ENCODE results near the gene HTRA3. TPM values are rescaled to one million over a fixed set of nuclear protein-coding genes. Genes with fewer than 3 reads are reported as not detected.

HTRA3 gene
- total RNA-seq, 2 experiments from 2014 or later: not detected

GRCh38 chr4:8251110-8251883 lies 18.3 kb upstream of the HTRA3 start:
- DNase-seq (no peak), ATAC-seq (no peak)
- H3K36me3 Mint-ChIP-seq (ENCODE audit: low read depth): no peaks in the 10 kb centered on the region
- CTCF ChIA-PET: interaction anchor here (0.8 kb wide), 1 partner anchor 140 kb away, joined by 3 read pairs; no protein-coding TSS in a partner anchor
- no peaks in the 10 kb centered on the region for H3K9me3 Mint-ChIP-seq (ENCODE audit: low read depth)
- POLR2A ChIA-PET: no interaction called here
- H3K27me3 Mint-ChIP-seq: no peaks in the 10 kb centered on the region
- no peak overlapping the region for H3K27ac Mint-ChIP-seq
- no peaks in the 10 kb centered on the region for H3K4me1 Mint-ChIP-seq
- H3K4me3 Mint-ChIP-seq: no peak overlapping the region
- intact Hi-C loops (cut with DNase I, micrococcal nuclease): no loop called here

- Mint-ChIP-seq H3K27me3 (no peaks in the 10 kb centered on the region), H3K9me3 (ENCODE audit: low read depth) (no peaks in the 10 kb centered on the region), H3K4me1 (no peaks in the 10 kb centered on the region), H3K4me3 (no peak overlapping the region), H3K36me3 (ENCODE audit: low read depth) (no peaks in the 10 kb centered on the region), H3K27ac (no peak overlapping the region)
- DNase-seq: no peak
- ChIA-PET POLR2A (no interaction called here), CTCF (no interaction called here)
- intact Hi-C loops (cut with DNase I, micrococcal nuclease): no loop called here
- ATAC-seq: no peak
Observed at GRCh38 chr4:8252301-8253173, 17.0 kb upstream of the HTRA3 start.

- ATAC-seq: no peak
- CTCF ChIA-PET: no interaction called here
Observed at GRCh38 chr4:8254076-8254475, 15.5 kb upstream of the HTRA3 start.

GRCh38 chr4:8255698-8256441 lies 13.7 kb upstream of the HTRA3 start:
- Mint-ChIP-seq H3K9me3 (ENCODE audit: low read depth) (no peaks in the 10 kb centered on the region), H3K27ac (no peak overlapping the region), H3K27me3 (no peaks in the 10 kb centered on the region), H3K36me3 (ENCODE audit: low read depth) (no peaks in the 10 kb centered on the region), H3K4me3 (no peak overlapping the region), H3K4me1 (no peaks in the 10 kb centered on the region)
- ATAC-seq (no peak), DNase-seq (no peak)
- ChIA-PET POLR2A (no interaction called here), CTCF (no interaction called here)
- intact Hi-C loops (cut with DNase I, micrococcal nuclease): no loop called here

More at GRCh38 chr4:8254076-8254475, 15.5 kb upstream of the HTRA3 start:
- intact Hi-C loops (cut with DNase I, micrococcal nuclease): no loop called here
- Mint-ChIP-seq H3K27ac (no peak overlapping the region), H3K27me3 (no peaks in the 10 kb centered on the region), H3K4me1 (no peaks in the 10 kb centered on the region), H3K36me3 (ENCODE audit: low read depth) (no peaks in the 10 kb centered on the region), H3K4me3 (no peak overlapping the region), H3K9me3 (ENCODE audit: low read depth) (no peaks in the 10 kb centered on the region)
- no peak for DNase-seq
- POLR2A ChIA-PET: no interaction called here

- H3K27ac Mint-ChIP-seq: no peak overlapping the region
- H3K9me3 Mint-ChIP-seq (ENCODE audit: low read depth): no peaks in the 10 kb centered on the region
- no peaks in the 10 kb centered on the region for H3K27me3 Mint-ChIP-seq
- CTCF ChIA-PET: interaction anchor here (0.7 kb wide), 1 partner anchor 150 kb away, joined by 4 read pairs; no protein-coding TSS in a partner anchor
- no peaks in the 10 kb centered on the region for H3K4me1 Mint-ChIP-seq
- no peak overlapping the region for H3K4me3 Mint-ChIP-seq
- no peak for ATAC-seq
- intact Hi-C loops (cut with DNase I, micrococcal nuclease): no loop called here
- H3K36me3 Mint-ChIP-seq (ENCODE audit: low read depth): no peaks in the 10 kb centered on the region
- no peak for DNase-seq
- POLR2A ChIA-PET: no interaction called here
Observed at GRCh38 chr4:8257854-8258253, 11.7 kb upstream of the HTRA3 start.

- Mint-ChIP-seq H3K9me3 (ENCODE audit: low read depth) (no peaks in the 10 kb centered on the region), H3K27ac (no peak overlapping the region), H3K4me1 (no peaks in the 10 kb centered on the region), H3K27me3 (peaks cover 2% of the 10 kb centered on the region), H3K36me3 (ENCODE audit: low read depth) (no peaks in the 10 kb centered on the region), H3K4me3 (no peak overlapping the region)
- DNase-seq (no peak), ATAC-seq (no peak)
- ChIA-PET CTCF (interaction anchor here (0.6 kb wide), 1 partner anchor 14 kb away, joined by 4 read pairs; no protein-coding TSS in a partner anchor), POLR2A (no interaction called here)
- intact Hi-C loops (cut with DNase I, micrococcal nuclease): no loop called here
Observed at GRCh38 chr4:8258552-8259212, 10.9 kb upstream of the HTRA3 start.

- ChIA-PET POLR2A (no interaction called here), CTCF (no interaction called here)
- Mint-ChIP-seq H3K27ac (no peak overlapping the region), H3K4me3 (no peak overlapping the region), H3K27me3 (peaks cover 5% of the 10 kb centered on the region), H3K9me3 (ENCODE audit: low read depth) (no peaks in the 10 kb centered on the region), H3K36me3 (ENCODE audit: low read depth) (no peaks in the 10 kb centered on the region), H3K4me1 (no peaks in the 10 kb centered on the region)
- DNase-seq (no peak), ATAC-seq (no peak)
- intact Hi-C loops (cut with DNase I, micrococcal nuclease): no loop called here
Observed at GRCh38 chr4:8259743-8260430, 9.7 kb upstream of the HTRA3 start.

GRCh38 chr4:8260656-8261111 lies 8.9 kb upstream of the HTRA3 start:
- ChIA-PET POLR2A (no interaction called here), CTCF (no interaction called here)
- no peaks in the 10 kb centered on the region for H3K4me1 Mint-ChIP-seq

GRCh38 chr4:8261851-8262535 lies 7.6 kb upstream of the HTRA3 start:
- no peak overlapping the region for H3K4me3 Mint-ChIP-seq
- ChIA-PET POLR2A (no interaction called here), CTCF (no interaction called here)
- H3K4me1 Mint-ChIP-seq: no peaks in the 10 kb centered on the region
- no peaks in the 10 kb centered on the region for H3K36me3 Mint-ChIP-seq (ENCODE audit: low read depth)
- H3K9me3 Mint-ChIP-seq (ENCODE audit: low read depth): no peaks in the 10 kb centered on the region
- peaks cover 7% of the 10 kb centered on the region for H3K27me3 Mint-ChIP-seq
- no peak overlapping the region for H3K27ac Mint-ChIP-seq
- no peak for DNase-seq
- intact Hi-C loops (cut with DNase I, micrococcal nuclease): no loop called here
- no peak for ATAC-seq

More at GRCh38 chr4:8260656-8261111, 8.9 kb upstream of the HTRA3 start:
- ATAC-seq: no peak
- no peak for DNase-seq
- no peak overlapping the region for H3K4me3 Mint-ChIP-seq
- intact Hi-C loops (cut with DNase I, micrococcal nuclease): no loop called here
- no peak overlapping the region for H3K27ac Mint-ChIP-seq
- H3K36me3 Mint-ChIP-seq (ENCODE audit: low read depth): no peaks in the 10 kb centered on the region
- no peaks in the 10 kb centered on the region for H3K9me3 Mint-ChIP-seq (ENCODE audit: low read depth)
- H3K27me3 Mint-ChIP-seq: peaks cover 5% of the 10 kb centered on the region

GRCh38 chr4:8262637-8263322 lies 6.8 kb upstream of the HTRA3 start:
- H3K9me3 Mint-ChIP-seq (ENCODE audit: low read depth): no peaks in the 10 kb centered on the region
- no peaks in the 10 kb centered on the region for H3K36me3 Mint-ChIP-seq (ENCODE audit: low read depth)
- no peak overlapping the region for H3K27ac Mint-ChIP-seq
- intact Hi-C loops (cut with DNase I, micrococcal nuclease): no loop called here
- peaks cover 7% of the 10 kb centered on the region for H3K27me3 Mint-ChIP-seq
- ATAC-seq (no peak), DNase-seq (no peak)
- no peak overlapping the region for H3K4me3 Mint-ChIP-seq
- POLR2A ChIA-PET: no interaction called here
- no peaks in the 10 kb centered on the region for H3K4me1 Mint-ChIP-seq
- CTCF ChIA-PET: no interaction called here

All from activated CD4-positive, alpha-beta T cell treated with anti-CD3 and anti-CD28 coated beads for 36 hours (primary cell).